ENCODE measurements around the gene KRT77.
"Not testable (repeated sequence)": the region's sequence is repeated elsewhere in the genome, so short reads cannot be mapped to it uniquely, and the experiment has no call there.

KRT77 gene

DNA sequence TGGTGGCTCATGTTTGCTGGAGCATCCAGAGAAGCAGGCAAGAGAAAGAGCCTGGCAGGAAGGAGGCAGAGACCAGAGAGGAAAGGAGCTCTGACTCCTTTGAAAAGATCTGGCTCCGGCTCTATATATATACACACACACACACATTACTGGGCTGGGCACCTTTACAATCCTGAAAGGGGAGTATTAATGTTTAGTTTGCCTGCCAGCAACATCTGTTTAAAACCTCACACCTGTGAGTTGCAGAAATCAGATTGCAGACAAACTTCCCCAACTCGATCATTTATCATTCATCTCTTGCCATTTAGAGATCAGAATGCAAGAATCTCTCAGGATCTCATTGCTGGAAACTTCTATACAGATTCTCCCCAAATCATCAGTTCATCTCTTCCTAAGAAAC is at the start of gene KRT77:
Gene KRT77, minus strand, starts transcription at position 101 of the 400 bp plus-strand sequence. Its CDS starts 90 bp downstream, at position 11.
- no peak for DNase-seq (ENCODE audit: low spot score)

DNA sequence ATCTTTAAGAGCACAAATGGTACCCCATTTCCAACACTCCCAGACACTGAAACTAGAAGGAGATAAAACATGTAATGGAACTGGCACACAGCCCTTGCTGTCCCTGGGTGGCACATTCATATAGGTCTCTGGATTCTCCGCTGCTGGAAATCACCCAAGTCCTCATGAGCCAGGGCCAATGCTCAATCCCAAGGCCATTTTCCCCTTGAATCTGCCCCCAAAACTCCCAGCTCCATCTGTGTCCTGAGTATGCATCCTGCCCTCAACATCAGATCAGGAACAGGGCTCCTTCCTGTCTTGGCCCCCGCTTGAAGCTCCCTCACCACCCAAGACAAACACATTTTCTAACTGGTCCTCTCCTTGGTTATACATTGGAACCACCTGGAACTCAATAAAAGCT is 49.2 kb upstream of the KRT77 start:
- no peak for DNase-seq (ENCODE audit: low spot score)

- DNase-seq (ENCODE audit: low spot score): no peak
Measured at GRCh38 chr12:52751795-52752194, 48.5 kb upstream of the KRT77 start.

- DNase-seq (ENCODE audit: low spot score): not testable (repeated sequence)
Measured at GRCh38 chr12:52750532-52750931, 47.2 kb upstream of the KRT77 start.

GRCh38 chr12:52749827-52750226 is 46.5 kb upstream of the KRT77 start:
- DNase-seq (ENCODE audit: low spot score): no peak

DNA sequence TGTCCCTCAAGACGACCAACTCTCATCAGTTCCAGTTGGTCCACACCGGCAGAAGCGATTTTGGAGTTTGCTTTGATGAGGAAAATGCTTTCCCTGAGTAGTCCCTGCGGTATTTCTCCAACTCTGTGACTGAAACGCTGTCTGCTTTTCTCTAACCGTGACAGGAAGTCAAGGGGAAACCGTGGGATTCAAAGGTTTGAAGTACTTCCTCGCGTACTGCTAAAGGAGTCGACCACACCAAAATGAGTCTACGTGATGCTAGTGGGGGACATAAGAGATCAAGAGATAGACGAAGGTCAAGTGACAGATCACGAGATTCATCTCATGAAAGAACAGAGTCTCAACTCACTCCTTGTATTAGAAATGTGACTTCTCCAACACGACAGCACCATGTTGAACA is 45.3 kb upstream of the KRT77 start:
- DNase-seq (ENCODE audit: low spot score): no peak

GRCh38 chr12:52745554-52745953 is 42.2 kb upstream of the KRT77 start:
- DNase-seq (ENCODE audit: low spot score): no peak

- DNase-seq (ENCODE audit: low spot score): no peak
Measured at GRCh38 chr12:52744493-52745156, 41.3 kb upstream of the KRT77 start.

DNA sequence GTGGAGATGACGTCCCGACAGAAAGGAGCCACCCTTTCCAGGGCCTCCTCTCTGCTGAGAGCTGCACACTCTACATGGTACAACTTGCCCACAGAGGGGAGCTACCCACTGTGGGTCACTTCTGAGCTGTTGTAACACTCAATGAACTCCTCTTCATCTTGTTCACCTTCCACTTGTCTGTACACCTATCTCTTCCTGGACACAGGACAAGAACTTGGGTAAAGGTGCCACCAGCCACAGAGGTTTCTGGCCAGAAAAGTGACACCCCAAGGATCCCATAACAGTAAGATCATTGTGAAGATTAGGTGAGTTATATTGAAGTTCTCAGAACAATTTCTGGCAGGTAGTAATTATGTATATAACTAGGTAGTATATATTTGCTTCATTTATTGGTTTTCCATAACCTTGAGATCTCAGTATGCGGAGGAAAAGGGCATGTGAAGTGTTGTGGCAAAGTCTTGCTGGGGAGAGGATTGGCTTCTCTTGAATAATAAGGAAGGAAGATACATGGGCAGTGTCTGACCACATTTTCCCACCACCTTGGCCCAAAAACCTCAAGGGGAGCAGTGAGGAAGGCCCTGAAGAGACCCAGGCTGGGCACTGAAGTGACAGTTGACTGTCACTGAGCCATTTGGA is 39.6 kb upstream of the KRT77 start:
- DNase-seq (ENCODE audit: low spot score): no peak

DNA sequence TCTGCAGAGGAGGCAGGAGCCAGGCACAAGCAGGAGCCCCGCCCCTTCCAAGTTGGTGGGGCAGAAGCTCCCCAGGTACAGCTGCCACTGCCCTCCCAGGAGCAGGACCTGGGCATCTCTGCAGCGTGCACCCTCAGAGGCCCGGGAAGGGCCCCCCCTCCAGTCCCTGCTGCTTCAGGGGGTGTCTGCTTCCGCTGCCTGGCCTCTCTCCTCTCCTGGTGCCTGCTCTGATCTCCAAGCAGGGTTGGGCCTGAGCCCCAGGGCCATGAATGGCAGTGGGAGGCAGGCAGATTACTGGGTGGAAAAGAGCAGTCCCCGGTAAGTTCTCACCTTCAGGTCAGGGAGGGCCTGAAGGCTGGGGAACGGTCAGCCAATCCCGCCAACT is 38.9 kb upstream of the KRT77 start:
- no peak for DNase-seq (ENCODE audit: low spot score)

GRCh38 chr12:52741375-52742195 is 38.3 kb upstream of the KRT77 start:
- peak; percentile 74 for DNase-seq (ENCODE audit: low spot score)

GRCh38 chr12:52740584-52740983 is 37.3 kb upstream of the KRT77 start:
- no peak for DNase-seq (ENCODE audit: low spot score)

DNA sequence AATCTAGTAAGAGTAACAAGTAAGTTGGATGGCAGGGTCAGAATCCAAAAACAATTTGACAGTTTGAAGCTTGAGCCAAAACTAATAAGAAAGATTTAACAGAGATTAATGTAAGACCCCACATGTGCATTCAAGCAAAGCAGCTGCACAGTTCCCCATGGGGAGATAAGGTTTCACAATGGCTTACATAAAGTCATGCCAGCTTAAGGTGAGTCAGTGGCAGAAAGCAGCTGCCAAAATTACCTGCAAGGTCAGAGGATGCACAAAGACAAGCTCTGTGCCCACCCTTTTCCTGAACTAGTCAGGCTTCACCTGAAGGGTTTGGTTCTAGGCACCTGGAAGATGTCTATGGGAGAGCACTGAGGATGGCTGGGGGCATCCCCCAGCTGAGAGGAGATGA is 36.6 kb upstream of the KRT77 start:
- DNase-seq (ENCODE audit: low spot score): no peak

GRCh38 chr12:52735816-52736632 is 32.7 kb upstream of the KRT77 start:
- DNase-seq (ENCODE audit: low spot score): no peak

- DNase-seq (ENCODE audit: low spot score): no peak
Measured at GRCh38 chr12:52735106-52735505, 31.8 kb upstream of the KRT77 start.

DNA sequence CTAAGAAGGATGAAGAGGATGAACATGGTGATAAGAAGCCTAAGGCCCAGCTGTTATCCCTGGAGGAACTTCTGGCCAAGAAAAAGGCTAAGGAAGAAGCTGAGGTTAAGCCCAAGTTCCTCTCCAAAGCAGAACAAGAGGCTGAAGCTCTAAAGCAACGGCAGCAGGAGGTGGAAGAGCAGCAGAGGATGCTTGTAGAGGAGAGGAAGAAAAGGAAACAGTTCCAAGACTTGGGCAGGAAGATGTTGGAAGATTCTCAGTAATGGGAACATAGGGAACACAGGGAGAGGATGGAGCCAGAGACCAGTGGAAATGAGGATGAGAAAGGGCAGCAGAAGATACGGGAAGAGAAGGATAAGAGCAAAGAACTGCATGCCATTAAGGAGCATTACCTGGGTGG is 27.5 kb upstream of the KRT77 start:
- DNase-seq (ENCODE audit: low spot score): no peak

- DNase-seq (ENCODE audit: low spot score): no peak
Measured at GRCh38 chr12:52730383-52730782, 27.1 kb upstream of the KRT77 start.

DNA sequence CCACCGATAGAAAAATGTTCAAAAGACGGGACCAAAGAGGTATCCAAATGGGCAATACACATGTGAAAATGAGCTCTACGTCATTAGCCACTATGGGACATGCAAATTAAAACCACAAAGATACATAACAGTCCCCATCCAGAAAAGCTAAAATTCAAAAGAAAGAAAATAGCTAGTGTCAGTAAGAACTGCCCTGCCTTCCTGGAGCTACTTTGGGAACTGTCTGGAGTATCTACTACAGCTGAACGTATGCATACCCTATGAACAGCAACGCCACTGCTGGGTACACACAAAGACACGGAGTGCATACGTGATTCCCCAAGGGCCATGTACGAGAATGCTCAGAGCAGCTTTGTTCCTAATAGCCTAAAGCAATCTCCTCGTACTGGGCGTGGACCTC is 25.8 kb upstream of the KRT77 start:
- DNase-seq (ENCODE audit: low spot score): no peak

DNA sequence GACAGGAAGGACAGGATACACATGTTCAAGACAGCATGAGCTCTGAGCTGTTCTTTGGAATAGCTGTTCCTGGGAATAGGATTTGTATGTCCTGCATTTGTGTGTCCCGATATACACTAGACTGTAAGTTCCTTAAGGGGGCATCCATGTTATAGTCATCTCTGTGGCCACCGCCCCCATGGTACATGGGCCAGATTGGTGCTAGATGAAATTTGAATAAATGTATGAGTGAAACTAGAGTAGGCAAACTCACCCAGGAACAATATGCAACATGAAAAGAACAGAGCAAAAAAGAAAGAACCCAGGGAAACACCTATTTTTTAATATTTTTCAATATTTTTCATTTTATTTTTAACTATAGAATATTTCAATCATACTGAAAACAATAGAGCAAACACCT is 25.1 kb upstream of the KRT77 start:
- DNase-seq (ENCODE audit: low spot score): no peak

DNA sequence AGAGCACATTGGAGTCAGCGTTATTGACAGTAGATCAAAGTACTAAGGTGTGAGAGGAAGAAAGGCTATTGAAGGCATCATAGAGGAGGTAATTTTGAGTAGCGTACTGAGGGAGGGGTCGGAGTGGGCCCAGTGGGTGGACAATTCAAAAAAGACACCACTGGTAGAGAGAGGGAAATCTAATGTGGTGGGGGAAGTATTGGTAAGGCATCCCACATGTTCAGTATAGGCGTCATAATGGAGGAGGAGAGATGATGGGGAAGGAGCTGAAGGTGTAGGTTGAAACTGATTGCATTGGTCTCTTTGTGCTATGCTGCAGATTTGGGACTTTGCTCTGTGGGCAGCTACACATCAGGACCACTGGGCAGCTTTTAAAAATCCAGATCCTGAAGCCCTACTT is 23.7 kb upstream of the KRT77 start:
- no peak for DNase-seq (ENCODE audit: low spot score)

DNA sequence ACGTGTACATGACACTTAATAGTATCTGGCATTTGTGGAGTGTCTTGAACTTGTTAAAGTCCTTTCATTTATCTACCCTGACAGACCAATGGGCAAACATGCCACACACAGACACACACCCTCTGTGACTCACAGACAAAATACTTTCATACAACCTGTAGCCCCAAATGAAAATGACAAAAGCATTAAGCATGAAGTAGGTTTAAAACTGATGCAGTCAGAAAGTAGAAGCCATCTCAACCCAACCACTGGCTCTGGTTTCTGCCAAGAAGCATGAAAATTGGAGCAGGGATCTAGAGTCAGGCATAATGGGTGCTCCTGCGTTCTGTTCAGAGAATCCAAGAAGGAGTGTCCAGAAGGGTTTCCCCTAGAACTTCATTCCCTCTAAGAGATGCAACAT is 23.1 kb upstream of the KRT77 start:
- DNase-seq (ENCODE audit: low spot score): no peak

DNA sequence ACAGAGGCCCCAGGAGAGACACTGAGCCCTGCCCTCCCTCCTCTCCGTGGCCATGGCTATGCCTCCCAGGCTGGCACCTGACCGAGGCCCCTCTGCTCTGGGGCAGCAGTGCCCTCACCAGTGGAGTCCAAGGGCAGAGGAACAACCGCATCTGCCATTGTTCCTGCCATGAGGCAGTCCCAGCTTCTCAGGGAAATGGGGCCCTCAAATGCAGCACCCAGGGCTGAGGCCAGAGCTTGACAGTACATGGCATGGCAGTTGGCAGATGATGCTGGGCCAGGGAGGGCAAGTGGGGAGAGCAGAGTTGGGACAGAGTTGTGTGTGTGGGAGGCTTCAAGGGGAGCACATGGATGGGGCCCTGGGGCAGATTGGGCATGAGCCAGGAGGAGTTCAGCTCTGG is 21.1 kb upstream of the KRT77 start:
- no peak for DNase-seq (ENCODE audit: low spot score)

Data from left forelimb (tissue), 1 donor.